GM12892 (cell line): ENCODE measurements around the gene PDCD10.

ENCODE experiments used
- POLR2A ChIP-seq: IDR thresholded peaks from 2 replicates; pipeline ENCODE4 v1.6.1; 2011; ENCODE audit warnings: low read depth, low read length, control low read depth
- POLR2AphosphoS5 ChIP-seq: IDR thresholded peaks from 2 replicates; pipeline ENCODE4 v1.6.1; 2011; ENCODE audit warnings: low read depth, low read length, control low read depth

DNA sequence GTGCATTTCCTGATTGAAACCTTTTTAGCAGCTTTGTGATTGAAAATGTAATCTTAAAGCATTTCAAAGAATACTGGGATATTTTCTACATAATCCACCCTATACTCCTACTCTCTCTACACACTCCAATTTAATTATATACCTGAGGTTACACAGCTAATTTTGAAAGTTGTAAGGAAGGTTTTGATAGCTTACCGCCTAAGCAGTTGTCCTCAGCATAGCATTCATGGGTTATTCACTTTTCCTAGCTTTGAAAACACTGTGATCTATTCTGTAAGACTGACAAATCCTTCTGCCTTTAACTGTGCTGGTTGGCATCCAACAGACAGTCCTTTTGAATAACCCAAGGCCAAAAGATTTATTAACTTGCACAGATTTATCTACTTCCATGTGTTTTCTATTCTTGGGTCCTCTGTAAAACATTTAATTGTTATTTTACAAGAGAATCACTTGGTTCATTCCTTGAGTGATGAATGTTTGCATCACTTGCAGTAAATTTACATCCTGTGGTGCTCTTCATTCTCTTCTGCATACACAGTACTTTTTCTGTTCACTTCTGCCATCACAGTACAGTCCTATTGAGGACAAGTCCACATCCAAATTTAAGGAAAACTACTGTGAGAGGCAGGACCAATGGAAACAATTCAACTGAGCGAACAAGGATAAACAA, 45.7 kb upstream of the PDCD10 start:
- TF ChIP-seq POLR2A: no peak
- no peak for TF ChIP-seq POLR2AphosphoS5
